GM19397 (cell line): Measurements from ENCODE around the gene NPIPB6.
A peak's percentile ranks its signal among the peaks of the same experiment; 100 is the strongest.
"Not testable (repeated sequence)": the region's sequence is repeated elsewhere in the genome, so short reads cannot be mapped to it uniquely, and the experiment has no call there.

ENCODE experiments used
- ATAC-seq: cut with Tn5 transposase; IDR thresholded peaks from one replicate; pipeline ENCODE4 v1.9.1; 2021; ENCODE audit warnings: mild to moderate bottlenecking, moderate library complexity; ENCODE audit not compliant: unreplicated experiment

Gene NPIPB6

GRCh38 chr16:28363408-28363807 lies at the start of gene NPIPB6:
TSS of gene NPIPB6 (minus strand) at chr16:28363508. CDS start at chr16:28362822, 686 bp downstream.
- ATAC-seq: not testable (repeated sequence)

DNA sequence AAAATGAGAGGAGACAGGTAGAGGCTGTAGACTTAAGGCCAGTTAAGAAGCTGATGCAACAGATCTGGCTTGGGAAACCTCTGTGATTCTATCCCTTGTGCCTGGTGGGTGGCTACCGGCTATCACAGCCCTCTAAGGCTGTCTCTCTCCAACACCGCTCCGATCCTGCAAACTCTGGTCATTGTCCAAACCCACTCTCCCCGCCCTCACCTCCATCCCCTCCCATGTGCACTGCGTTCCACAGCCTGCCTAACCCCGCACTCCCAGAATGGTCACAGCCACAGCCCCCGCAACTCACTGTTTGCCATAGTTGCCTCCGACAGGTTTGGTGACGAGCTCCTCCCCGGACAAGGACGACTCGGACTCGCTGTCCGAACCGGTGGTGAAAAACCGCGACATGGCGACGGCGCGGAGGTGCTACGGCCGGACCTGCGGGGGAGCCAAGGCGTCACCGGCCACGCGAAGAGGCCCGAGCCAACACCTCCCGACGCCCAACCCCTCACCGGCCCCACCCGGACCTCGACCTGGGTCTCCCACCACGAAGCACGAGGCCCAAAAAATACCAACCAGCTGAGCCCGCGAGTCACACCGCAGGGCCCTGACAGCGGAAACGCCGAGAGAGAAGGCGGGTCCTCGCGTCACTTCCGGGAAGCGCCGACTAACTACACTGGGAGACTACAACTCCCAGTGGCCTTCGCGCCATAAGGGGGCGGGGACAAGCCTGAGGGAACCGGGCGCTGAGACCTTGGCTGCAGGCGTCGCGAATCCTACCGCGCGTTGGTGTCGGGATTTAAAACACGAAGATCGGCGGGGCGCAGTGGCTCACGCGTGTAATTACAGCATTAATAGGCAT lies 40.1 kb upstream of the NPIPB6 start, which contains the start of gene EIF3CL:
Gene EIF3CL (minus strand): TSS at position 622 of the 853 bp plus-strand sequence. CDS start 223 bp downstream, at position 399.
- peak; percentile 99 for ATAC-seq

DNA sequence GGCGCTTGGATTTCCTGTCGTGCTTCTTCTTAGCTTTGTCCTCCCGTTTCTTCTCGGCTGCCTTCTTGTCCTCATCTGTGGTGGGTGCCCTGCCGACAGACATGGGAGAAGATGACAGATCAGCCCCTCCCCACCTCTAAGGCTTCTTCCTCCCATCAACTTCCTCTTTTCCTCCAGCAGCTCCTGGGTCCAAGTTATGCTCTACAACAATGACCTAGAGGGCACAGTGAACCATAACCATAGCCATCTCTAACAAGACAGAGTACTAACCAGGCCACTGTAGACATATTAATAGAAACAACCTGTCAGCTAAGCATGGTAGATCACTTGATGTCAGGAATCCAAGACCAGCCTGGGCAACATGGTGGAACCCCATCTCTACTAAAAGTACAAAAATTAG lies 28.7 kb upstream of the NPIPB6 start:
- not testable (repeated sequence) for ATAC-seq

- not testable (repeated sequence) for ATAC-seq
Measured at GRCh38 chr16:28382177-28382867, 19.0 kb upstream of the NPIPB6 start.

DNA sequence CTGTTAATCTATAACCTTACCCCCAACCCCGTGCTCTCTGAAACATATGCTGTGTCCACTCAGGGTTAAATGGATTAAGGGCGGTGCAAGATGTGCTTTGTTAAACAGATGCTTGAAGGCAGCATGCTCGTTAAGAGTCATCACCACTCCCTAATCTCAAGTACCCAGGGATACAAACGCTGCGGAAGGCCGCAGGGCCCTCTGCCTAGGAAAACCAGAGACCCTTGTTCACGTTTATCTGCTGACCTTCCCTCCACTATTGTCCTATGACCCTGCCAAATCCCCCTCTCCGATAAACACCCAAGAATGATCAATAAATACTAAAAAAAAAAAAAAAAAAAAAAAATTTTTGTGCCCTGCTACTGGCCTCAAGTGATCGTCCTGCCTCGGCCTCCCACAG lies 14.5 kb upstream of the NPIPB6 start:
- ATAC-seq: not testable (repeated sequence)

DNA sequence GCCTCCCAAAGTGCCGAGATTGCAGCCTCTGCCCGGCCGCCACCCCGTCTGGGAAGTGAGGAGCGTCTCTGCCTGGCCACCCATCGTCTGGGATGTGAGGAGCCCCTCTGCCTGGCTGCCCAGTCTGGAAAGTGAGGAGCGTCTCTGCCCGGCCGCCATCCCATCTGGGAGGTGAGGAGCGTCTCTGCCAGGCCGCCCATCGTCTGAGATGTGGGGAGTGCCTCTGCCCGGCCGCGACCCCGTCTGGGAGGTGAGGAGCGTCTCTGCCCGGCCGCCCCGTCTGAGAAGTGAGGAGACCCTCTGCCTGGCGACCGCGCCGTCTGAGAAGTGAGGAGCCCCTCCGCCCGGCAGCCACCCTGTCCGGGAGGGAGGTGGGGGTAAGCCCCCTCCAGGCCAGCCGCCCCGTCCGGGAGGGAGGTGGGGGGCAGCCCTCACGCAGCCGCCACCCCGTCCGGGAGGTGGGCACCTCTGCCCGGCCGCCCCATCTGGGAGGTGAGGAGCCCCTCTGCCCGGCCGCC lies 13.9 kb upstream of the NPIPB6 start:
- not testable (repeated sequence) for ATAC-seq

DNA sequence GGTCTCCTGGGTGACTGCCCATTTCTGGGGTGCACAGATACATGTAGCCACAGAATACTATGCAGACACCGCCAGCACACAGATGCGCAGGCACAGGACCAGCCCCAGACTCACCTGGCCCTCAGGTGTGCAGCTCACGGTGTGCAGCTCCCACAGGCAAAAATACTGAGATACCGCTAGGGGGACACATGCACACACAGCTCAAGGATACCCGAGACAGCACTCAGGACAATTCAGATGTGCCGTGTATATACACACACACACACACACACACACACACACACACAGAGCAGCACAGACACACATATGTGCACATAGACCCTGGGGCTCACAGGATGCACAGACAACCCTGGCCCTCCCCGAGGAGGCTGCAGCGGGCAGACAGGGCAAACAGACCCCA lies 11.8 kb upstream of the NPIPB6 start:
- not testable (repeated sequence) for ATAC-seq

DNA sequence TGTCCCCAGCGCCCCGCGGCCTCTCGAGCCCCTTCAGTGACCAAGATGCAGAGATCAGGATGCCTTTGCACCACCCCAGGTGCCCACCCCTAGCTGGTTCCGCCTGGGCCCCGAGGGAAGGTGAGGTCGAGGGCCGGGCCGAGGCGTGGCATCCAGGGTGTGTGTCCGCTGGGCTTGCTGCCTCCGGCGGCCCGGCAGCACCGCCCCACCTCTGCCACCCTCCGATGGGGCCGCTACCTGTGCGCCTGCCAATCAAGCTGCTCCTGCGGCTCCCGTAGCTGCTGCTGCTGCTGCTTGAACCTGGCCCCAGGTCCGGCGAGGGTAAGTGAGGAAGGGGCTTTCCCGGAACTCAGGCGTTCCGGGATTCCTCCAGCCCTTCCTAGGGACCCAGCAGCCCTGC lies 11.0 kb upstream of the NPIPB6 start:
- not testable (repeated sequence) for ATAC-seq

- not testable (repeated sequence) for ATAC-seq
Measured at GRCh38 chr16:28367926-28368325, 4.6 kb upstream of the NPIPB6 start.

DNA sequence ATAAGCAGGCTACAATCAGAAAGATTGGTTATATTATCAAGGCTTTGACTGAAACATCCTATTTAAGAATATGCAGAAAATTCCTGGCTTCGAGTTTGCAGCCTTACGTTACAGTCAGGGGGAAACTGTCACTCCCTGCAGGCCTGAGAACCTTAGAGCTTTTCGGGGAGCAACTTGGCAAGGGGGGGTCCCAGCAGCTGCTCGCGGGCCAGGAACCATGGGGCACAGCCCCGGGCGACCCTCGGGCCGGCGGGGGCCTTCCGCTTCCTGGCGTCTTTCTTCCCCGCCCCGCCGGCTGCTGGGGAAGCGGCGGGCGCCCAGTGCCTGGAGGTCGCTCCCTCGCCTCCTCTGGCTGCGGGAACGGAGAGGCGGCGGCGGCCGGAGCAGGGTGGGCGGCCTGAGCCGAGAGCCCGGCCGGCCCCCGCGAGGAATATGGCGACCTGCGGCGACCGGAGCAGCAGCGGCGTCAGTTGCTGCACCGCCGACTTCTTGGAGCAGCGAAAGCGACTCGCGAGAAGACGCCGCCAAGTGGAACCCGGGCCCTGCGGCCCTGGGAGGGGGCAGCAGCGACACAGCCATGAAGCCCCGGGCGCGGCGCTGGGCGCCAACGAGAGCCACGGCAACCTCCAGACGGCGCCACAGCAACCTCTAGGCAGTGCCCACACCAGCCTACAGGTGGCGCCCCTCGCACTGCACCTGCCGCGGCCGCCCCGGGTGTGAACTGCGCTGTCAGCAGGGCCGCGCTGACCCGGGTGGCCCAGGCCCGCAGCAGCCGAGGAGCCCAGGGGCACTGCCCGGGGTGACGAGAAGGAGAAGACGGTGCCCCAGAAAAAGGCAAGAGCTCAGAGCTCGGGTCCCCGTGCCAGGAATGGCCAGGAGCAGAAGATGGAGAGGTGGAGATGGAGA lies 1.2 kb upstream of the NPIPB6 start:
- peak; percentile 92 for ATAC-seq

DNA sequence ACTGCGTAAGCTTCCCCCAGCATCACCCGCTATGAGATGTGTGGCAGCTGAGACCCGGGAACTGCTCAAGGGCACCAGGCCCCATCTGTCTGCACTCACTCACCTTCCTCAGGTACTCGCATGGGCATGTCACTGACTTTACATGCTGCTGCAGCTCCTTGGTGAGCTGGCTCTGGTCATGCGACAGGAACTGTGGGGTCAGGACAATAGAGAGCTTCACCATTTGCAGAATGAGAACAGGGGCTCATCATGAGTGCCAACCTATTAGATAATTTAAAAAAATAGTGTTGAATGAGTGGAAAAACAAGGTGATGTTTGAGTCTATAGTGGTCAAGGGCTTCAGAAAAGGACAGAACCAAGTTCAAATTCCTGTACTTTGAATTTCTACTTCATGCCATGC lies 708 bp downstream of the NPIPB6 start:
- ATAC-seq: not testable (repeated sequence)

- ATAC-seq: not testable (repeated sequence)
Measured at GRCh38 chr16:28338230-28338629, 25.1 kb downstream of the NPIPB6 start.

GRCh38 chr16:28336940-28337710 lies 26.2 kb downstream of the NPIPB6 start:
- not testable (repeated sequence) for ATAC-seq

- not testable (repeated sequence) for ATAC-seq
Measured at GRCh38 chr16:28335678-28336077, 27.6 kb downstream of the NPIPB6 start.

DNA sequence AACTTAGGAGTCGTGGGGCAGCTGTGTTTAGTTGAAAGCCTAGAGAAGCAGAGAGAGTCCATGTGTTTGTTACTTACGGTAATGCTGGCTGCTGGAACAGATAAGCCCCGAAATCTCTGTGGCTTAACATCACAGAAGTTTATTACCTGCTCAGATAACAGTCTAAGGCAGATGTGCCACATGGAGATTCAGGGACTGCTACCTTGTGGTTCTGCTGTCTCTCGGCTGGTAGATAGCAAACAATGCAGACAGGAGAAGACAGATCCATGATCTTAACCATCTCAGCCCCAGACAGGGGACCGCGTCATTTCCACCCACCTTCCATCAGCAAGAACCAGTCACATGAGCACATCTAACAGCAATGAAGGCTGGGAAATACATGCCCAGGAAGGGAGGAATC lies 30.7 kb downstream of the NPIPB6 start:
- ATAC-seq: not testable (repeated sequence)

DNA sequence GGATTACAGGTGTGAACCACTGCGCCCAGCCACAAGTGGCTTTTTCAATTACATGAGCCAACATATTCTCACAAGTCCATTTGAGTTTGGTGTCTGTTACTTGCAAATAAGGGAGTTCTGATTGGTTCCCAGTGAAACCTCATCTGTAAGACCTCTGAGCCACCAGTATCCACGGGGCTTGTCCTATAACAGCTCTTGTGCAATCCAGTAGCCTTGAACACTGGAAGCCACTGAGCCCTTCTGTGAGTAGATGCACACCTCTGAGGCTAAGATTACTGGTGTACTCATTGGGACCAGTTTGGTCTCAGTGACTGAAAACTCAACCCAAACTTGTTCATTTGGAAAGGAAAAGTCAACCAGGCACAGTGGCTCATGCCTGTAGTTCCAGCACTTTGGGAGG lies 32.3 kb downstream of the NPIPB6 start:
- ATAC-seq: not testable (repeated sequence)

GRCh38 chr16:28330232-28330631 lies 33.1 kb downstream of the NPIPB6 start:
- not testable (repeated sequence) for ATAC-seq

- no peak for ATAC-seq
Measured at GRCh38 chr16:28326881-28327610, 36.3 kb downstream of the NPIPB6 start.

- no peak for ATAC-seq
Measured at GRCh38 chr16:28324887-28325279, 38.4 kb downstream of the NPIPB6 start.
